HepG2 (cell line): ENCODE data around the gene RASSF8.

Experiments
- ATF7 ChIP-seq, 2 experiments: fragments of 450-650 bp in 1 of 2; sonication (generic) in 1 of 2; formaldehyde crosslinking in 1 of 2; IDR thresholded peaks; 2 replicates each; pipeline versions ENCODE4 v1.4.0 to v1.6.1; 2016 to 2020; ENCODE audit warnings: antibody characterized with exemption in 1 of 2, mild to moderate bottlenecking in 1 of 2, missing genetic modification reagents in 1 of 2
- CSRNP1 ChIP-seq: sonication (generic); formaldehyde crosslinking; IDR thresholded peaks from 2 replicates; pipeline ENCODE4 v1.8.1; 2023; ENCODE audit warnings: mild to moderate bottlenecking, missing genetic modification reagents
- CTCF ChIP-seq: sonication (generic); formaldehyde crosslinking; IDR thresholded peaks from 2 replicates; pipeline ENCODE4 v1.5.0; 2020; ENCODE audit warnings: mild to moderate bottlenecking, missing genetic modification reagents, moderate library complexity
- EZH2 ChIP-seq: conservative IDR thresholded peaks from 2 replicates; pipeline ENCODE4 v1.6.1; 2012; ENCODE audit warnings: mild to moderate bottlenecking, low read depth, low read length, moderate library complexity
- MAX ChIP-seq: IDR thresholded peaks from 2 replicates; pipeline ENCODE4 v1.6.1; 2012; ENCODE audit warnings: inconsistent platforms
- PHF21A ChIP-seq: sonication (generic); formaldehyde crosslinking; IDR thresholded peaks from 2 replicates; pipeline ENCODE4 v1.5.0; 2020; ENCODE audit warnings: mild to moderate bottlenecking, missing genetic modification reagents
- ZHX1 ChIP-seq: sonication (generic); formaldehyde crosslinking; IDR thresholded peaks from 2 replicates; pipeline ENCODE4 v1.8.1; 2022; ENCODE audit warnings: low read depth, mild to moderate bottlenecking, missing genetic modification reagents
- ZNF234 ChIP-seq: sonication (generic); formaldehyde crosslinking; conservative IDR thresholded peaks from 2 replicates; pipeline ENCODE4 v1.5.1; 2020; ENCODE audit warnings: mild to moderate bottlenecking, missing genetic modification reagents
- ZNF496 ChIP-seq: sonication (generic); formaldehyde crosslinking; IDR thresholded peaks from 2 replicates; pipeline ENCODE4 v1.8.1; 2023; ENCODE audit warnings: mild to moderate bottlenecking, moderate library complexity, missing genetic modification reagents; ENCODE audit not compliant: insufficient replicate concordance

GRCh38 chr12:26088998-26089397 lies 130.5 kb downstream of the RASSF8 start:
- no peak for TF ChIP-seq ZHX1 (CRISPR knock-in tag)
- no peak for TF ChIP-seq ZNF496 (CRISPR knock-in tag)
- no peak for TF ChIP-seq ATF7 (IDR thresholded peaks at IDR 0.05)
- TF ChIP-seq ATF7 (CRISPR knock-in tag; IDR thresholded peaks at IDR 0.05): no peak
- TF ChIP-seq PHF21A (CRISPR knock-in tag): no peak
- TF ChIP-seq CSRNP1: no peak
- no peak for TF ChIP-seq EZH2
- no peak for TF ChIP-seq CTCF (CRISPR knock-in tag)
- no peak for TF ChIP-seq ZNF234 (CRISPR knock-in tag)
- TF ChIP-seq MAX: no peak
